Bronchial epithelial cell (primary cell): ENCODE measurements around the gene CNN3. TPM values are rescaled to one million over a fixed set of nuclear protein-coding genes. Genes with fewer than 3 reads are reported as not detected.

Experiments used
- DNase-seq: peaks from one replicate; pipeline ENCODE4 v3.0.0-alpha.2; 2010; ENCODE audit warnings: low read depth
- FAIRE-seq: peaks from 2 replicates; lab custom pipeline; 2011; peaks lifted over from hg19 to GRCh38; lab: Jason Lieb, UNC
- H3K27me3 ChIP-seq: 2 replicates; pipeline ENCODE4 v1.5.1; 2011; ENCODE audit warnings: low read length; ENCODE audit not compliant: control insufficient read depth, insufficient read depth
- H3K36me3 ChIP-seq: 2 replicates; pipeline ENCODE4 v1.5.1; 2011; ENCODE audit warnings: low read length; ENCODE audit not compliant: control insufficient read depth, insufficient read depth
- H3K4me3 ChIP-seq: 2 replicates; pipeline ENCODE4 v1.5.1; 2011; ENCODE audit warnings: mild to moderate bottlenecking, low read depth, low read length, control low read depth
- CTCF ChIP-seq: IDR thresholded peaks from 2 replicates; pipeline ENCODE4 v1.5.1; 2011; ENCODE audit warnings: mild to moderate bottlenecking, moderate library complexity, low read length, control low read depth, inconsistent platforms; ENCODE audit not compliant: insufficient read depth, severe bottlenecking
- total RNA-seq: library from RNA; depleted of rRNA; stranded (reverse); fragments of >200 nt; gene quantifications from 2 replicates; pipeline ENCODE4 v1.2.1, GENCODE V29; 2014

The CNN3 gene
- total RNA-seq, result 33.4 and 55.4 TPM in 2 replicates

GRCh38 chr1:94926915-94927404, at the start of gene CNN3:
Gene CNN3, minus strand, starts transcription at chr1:94927110. Its CDS starts 216 bp downstream, at chr1:94926894.
- Histone ChIP-seq H3K36me3 (no peaks in the 10 kb centered on the region), H3K27me3 (no peaks in the 10 kb centered on the region), H3K4me3 (peak within 1 kb of the TSS; percentile 83)
- no peak for TF ChIP-seq CTCF
- DNase-seq, result peak; percentile 72
- no peak for FAIRE-seq

GRCh38 chr1:94974824-94975223, 47.9 kb upstream of the CNN3 start:
- TF ChIP-seq CTCF, result no peak
- H3K4me3 ChIP-seq, result no peak overlapping the region
- no peak for FAIRE-seq
- no peaks in the 10 kb centered on the region for H3K36me3 ChIP-seq
- H3K27me3 ChIP-seq, result no peaks in the 10 kb centered on the region
- DNase-seq, result peak; percentile 86

- TF ChIP-seq CTCF, result no peak
- FAIRE-seq (no peak), DNase-seq (no peak)
- Histone ChIP-seq H3K4me3 (no peak overlapping the region), H3K36me3 (no peaks in the 10 kb centered on the region), H3K27me3 (no peaks in the 10 kb centered on the region)
Measured at GRCh38 chr1:94974241-94974640, 47.3 kb upstream of the CNN3 start.

GRCh38 chr1:94973309-94973922, 46.5 kb upstream of the CNN3 start:
- FAIRE-seq (no peak), DNase-seq (no peak)
- Histone ChIP-seq H3K36me3 (no peaks in the 10 kb centered on the region), H3K4me3 (no peak overlapping the region), H3K27me3 (no peaks in the 10 kb centered on the region)
- TF ChIP-seq CTCF, result no peak

- TF ChIP-seq CTCF, result no peak
- no peaks in the 10 kb centered on the region for H3K36me3 ChIP-seq
- H3K4me3 ChIP-seq, result no peak overlapping the region
- DNase-seq (peak; percentile 72), FAIRE-seq (no peak)
- H3K27me3 ChIP-seq, result no peaks in the 10 kb centered on the region
Measured at GRCh38 chr1:94971491-94971924, 44.6 kb upstream of the CNN3 start.

- TF ChIP-seq CTCF, result no peak
- DNase-seq (no peak), FAIRE-seq (no peak)
- Histone ChIP-seq H3K27me3 (no peaks in the 10 kb centered on the region), H3K36me3 (no peaks in the 10 kb centered on the region), H3K4me3 (no peak overlapping the region)
Measured at GRCh38 chr1:94970783-94971182, 43.9 kb upstream of the CNN3 start.
